Lower leg skin (tissue), 3 donors: ENCODE data around the gene DDB1.

ENCODE experiments used
- POLR2A ChIP-seq, 2 donors: fragments of 450-650 bp; IDR thresholded peaks; one replicate each; pipeline ENCODE4 v1.6.1; 2016 to 2017; ENCODE audit warnings: antibody characterized with exemption in 2 of 2, mild to moderate bottlenecking in 1 of 2, moderate library complexity in 1 of 2
- TF ChIP-seq, protein P1 (sequence below), 3 donors: fragments of 450-650 bp; IDR thresholded peaks; one replicate each; pipeline ENCODE4 v1.5.1; 2016; ENCODE audit warnings: antibody characterized with exemption in 3 of 3, mild to moderate bottlenecking in 3 of 3, moderate library complexity in 2 of 3

DNA sequence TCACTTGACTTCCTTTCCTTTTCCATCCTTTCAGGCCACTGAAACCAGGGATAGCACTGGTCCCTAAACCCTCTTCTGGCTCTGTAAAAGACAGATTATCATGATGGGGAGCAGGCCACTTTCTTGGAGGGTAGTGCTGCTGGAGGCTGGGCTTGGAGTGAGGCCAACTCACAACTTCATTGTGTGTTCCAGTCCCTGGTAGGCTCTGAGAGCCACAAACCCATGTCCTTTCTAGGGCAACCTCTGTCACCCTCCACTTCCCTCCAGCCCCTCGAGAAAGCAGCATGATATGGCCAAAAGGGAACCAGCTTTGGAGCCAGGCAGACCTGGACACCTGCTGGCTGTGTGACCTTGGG is 2.4 kb upstream of the DDB1 start:
- TF ChIP-seq, protein P1, sequence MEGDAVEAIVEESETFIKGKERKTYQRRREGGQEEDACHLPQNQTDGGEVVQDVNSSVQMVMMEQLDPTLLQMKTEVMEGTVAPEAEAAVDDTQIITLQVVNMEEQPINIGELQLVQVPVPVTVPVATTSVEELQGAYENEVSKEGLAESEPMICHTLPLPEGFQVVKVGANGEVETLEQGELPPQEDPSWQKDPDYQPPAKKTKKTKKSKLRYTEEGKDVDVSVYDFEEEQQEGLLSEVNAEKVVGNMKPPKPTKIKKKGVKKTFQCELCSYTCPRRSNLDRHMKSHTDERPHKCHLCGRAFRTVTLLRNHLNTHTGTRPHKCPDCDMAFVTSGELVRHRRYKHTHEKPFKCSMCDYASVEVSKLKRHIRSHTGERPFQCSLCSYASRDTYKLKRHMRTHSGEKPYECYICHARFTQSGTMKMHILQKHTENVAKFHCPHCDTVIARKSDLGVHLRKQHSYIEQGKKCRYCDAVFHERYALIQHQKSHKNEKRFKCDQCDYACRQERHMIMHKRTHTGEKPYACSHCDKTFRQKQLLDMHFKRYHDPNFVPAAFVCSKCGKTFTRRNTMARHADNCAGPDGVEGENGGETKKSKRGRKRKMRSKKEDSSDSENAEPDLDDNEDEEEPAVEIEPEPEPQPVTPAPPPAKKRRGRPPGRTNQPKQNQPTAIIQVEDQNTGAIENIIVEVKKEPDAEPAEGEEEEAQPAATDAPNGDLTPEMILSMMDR (IDR thresholded peaks at IDR 0.05), result no peak
- TF ChIP-seq POLR2A (IDR thresholded peaks at IDR 0.05), result no peak
